ENCODE data around the gene B4GALNT3. TPM values are rescaled to one million over a fixed set of nuclear protein-coding genes. Genes with fewer than 3 reads are reported as not detected.

B4GALNT3 gene
- total and polyA plus RNA-seq, 2 of the 13 experiments (the other 11 are each of a cell fraction or from before 2014, with no cell fraction given): 3.2 to 4.4 TPM

- ChIA-PET POLR2A (no interaction called here), CTCF (ENCODE audit: low intra/inter-chr PET ratio, low total read pairs) (interaction anchor here (0.6 to 11.2 kb wide), 11 partner anchors 10 to 497 kb away, joined by 3 to 227 read pairs (median 4); partner anchors contain the start of genes CCDC77 and RAD52)
- BruUV-seq (replicated peaks): no TSS peak
- no peak overlapping the region for H3K4me3 ChIP-seq (replicated peaks in 1 of 3; ENCODE audit: insufficient read depth in 1 of 3, low read depth in 2 of 3, low read length in 3 of 3)
- H4K20me1 ChIP-seq (ENCODE audit: insufficient read depth, low read length): no peaks in the 10 kb centered on the region
- H3K4me2 ChIP-seq (ENCODE audit: low read depth, low read length): no peak overlapping the region
- peaks cover 0 to 2% of the 10 kb centered on the region in 2 experiments; a peak in 2 of 5 replicates for H3K27me3 ChIP-seq (ENCODE audit: control insufficient read depth in 1 of 2, insufficient read depth in 2 of 2, low read length in 2 of 2)
- DNase-seq (ENCODE audit: low spot score) (no peak), ATAC-seq (peak; percentile 70), FAIRE-seq (no peak)
- in situ Hi-C loops (cut with HindIII; ENCODE audit: extremely low pct_ligation_motif_present, low pct_unique_long_range_greater_than_20kb): no loop called here
- WGBS (ENCODE audit: low lambda C conversion rate): 37% methylated on average over 13 of the region's 25 CpGs
- H3K36me3 ChIP-seq (replicated peaks in 1 of 2; ENCODE audit: control insufficient read depth in 1 of 2, insufficient read depth in 2 of 2, low read length in 2 of 2): no peaks in the 10 kb centered on the region
- no peak overlapping the region for H3K27ac ChIP-seq (ENCODE audit: extremely low read length, insufficient read depth, low read length)
- H3K79me2 ChIP-seq (ENCODE audit: insufficient read depth, low read length): no peaks in the 10 kb centered on the region
- H2AFZ ChIP-seq (ENCODE audit: low read length): no peak overlapping the region
- intact Hi-C loops (cut with micrococcal nuclease; ENCODE audit: unreplicated experiment): loop anchor here (5.0 kb wide), 1 partner anchor 95 kb away; no protein-coding TSS in a partner anchor
- H3K9me3 ChIP-seq (ENCODE audit: low read length): no peaks in the 10 kb centered on the region
- H3K4me1 ChIP-seq (ENCODE audit: insufficient read depth, low read length): no peaks in the 10 kb centered on the region
- H3K9ac ChIP-seq (ENCODE audit: insufficient read depth, low read depth, low read length): no peak overlapping the region
- TF ChIP-seq RAD21 (CRISPR knock-in tag; IDR thresholded peaks at IDR 0.05) (0 out of 2 replicates have a peak, but pooled peaks have one; percentile 19), IKZF5 (CRISPR knock-in tag; IDR thresholded peaks at IDR 0.05) (no peak), SSRP1 (CRISPR knock-in tag; IDR thresholded peaks at IDR 0.05) (no peak), IRF2 (CRISPR knock-in tag; IDR thresholded peaks at IDR 0.05) (no peak), KAT8 (CRISPR knock-in tag; IDR thresholded peaks at IDR 0.05) (0 out of 2 replicates have a peak, but pooled peaks have one; percentile 19), ZNF224 (CRISPR knock-in tag; IDR thresholded peaks at IDR 0.05) (no peak), SMARCC2 (IDR thresholded peaks at IDR 0.05) (no peak), CCAR2 (optimal IDR thresholded peaks at IDR 0.05; ENCODE audit: low read depth, low read length) (no peak), CBX5 (CRISPR knock-in tag; IDR thresholded peaks at IDR 0.05; ENCODE audit: borderline replicate concordance) (no peak; the same call in 1 of the 2 replicates), ZNF768 (CRISPR knock-in tag; IDR thresholded peaks at IDR 0.05) (no peak), ZNF296 (CRISPR knock-in tag; conservative IDR thresholded peaks at IDR 0.05) (no peak), ERF (CRISPR knock-in tag; IDR thresholded peaks at IDR 0.05) (0 out of 2 replicates have a peak, but pooled peaks have one; percentile 10), ZNF543 (CRISPR knock-in tag; IDR thresholded peaks at IDR 0.05) (no peak), ZBTB21 (CRISPR knock-in tag; IDR thresholded peaks at IDR 0.05) (no peak), SETDB1 (CRISPR knock-in tag; IDR thresholded peaks at IDR 0.05; ENCODE audit: borderline replicate concordance) (peak; percentile 62; the same call in 1 of the 2 replicates), HMGXB4 (CRISPR knock-in tag; IDR thresholded peaks at IDR 0.05; ENCODE audit: borderline replicate concordance in 1 of 2, low read depth in 1 of 2) (peak; percentile 82 to 90; a peak in 3 of 4 replicates), DRAP1 (CRISPR knock-in tag; IDR thresholded peaks at IDR 0.05) (no peak)
- TF ChIP-seq, protein P1, sequence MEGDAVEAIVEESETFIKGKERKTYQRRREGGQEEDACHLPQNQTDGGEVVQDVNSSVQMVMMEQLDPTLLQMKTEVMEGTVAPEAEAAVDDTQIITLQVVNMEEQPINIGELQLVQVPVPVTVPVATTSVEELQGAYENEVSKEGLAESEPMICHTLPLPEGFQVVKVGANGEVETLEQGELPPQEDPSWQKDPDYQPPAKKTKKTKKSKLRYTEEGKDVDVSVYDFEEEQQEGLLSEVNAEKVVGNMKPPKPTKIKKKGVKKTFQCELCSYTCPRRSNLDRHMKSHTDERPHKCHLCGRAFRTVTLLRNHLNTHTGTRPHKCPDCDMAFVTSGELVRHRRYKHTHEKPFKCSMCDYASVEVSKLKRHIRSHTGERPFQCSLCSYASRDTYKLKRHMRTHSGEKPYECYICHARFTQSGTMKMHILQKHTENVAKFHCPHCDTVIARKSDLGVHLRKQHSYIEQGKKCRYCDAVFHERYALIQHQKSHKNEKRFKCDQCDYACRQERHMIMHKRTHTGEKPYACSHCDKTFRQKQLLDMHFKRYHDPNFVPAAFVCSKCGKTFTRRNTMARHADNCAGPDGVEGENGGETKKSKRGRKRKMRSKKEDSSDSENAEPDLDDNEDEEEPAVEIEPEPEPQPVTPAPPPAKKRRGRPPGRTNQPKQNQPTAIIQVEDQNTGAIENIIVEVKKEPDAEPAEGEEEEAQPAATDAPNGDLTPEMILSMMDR (CRISPR knock-in tag; IDR thresholded peaks at IDR 0.05): peak; percentile 80
- TF ChIP-seq, protein P2, sequence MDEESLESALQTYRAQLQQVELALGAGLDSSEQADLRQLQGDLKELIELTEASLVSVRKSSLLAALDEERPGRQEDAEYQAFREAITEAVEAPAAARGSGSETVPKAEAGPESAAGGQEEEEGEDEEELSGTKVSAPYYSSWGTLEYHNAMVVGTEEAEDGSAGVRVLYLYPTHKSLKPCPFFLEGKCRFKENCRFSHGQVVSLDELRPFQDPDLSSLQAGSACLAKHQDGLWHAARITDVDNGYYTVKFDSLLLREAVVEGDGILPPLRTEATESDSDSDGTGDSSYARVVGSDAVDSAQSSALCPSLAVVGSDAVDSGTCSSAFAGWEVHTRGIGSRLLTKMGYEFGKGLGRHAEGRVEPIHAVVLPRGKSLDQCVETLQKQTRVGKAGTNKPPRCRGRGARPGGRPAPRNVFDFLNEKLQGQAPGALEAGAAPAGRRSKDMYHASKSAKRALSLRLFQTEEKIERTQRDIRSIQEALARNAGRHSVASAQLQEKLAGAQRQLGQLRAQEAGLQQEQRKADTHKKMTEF (CRISPR knock-in tag; IDR thresholded peaks at IDR 0.05): 0 out of 2 replicates have a peak, but pooled peaks have one; percentile 25
These were observed 7.0 kb upstream of the B4GALNT3 start for GRCh38 chr12:452667-453210.
